Suprapubic skin (tissue), 4 donors: Measurements from ENCODE around the gene ATOH1.

ENCODE experiments used
- CTCF ChIP-seq, 2 donors: fragments of 200-600 bp in 1 of 2; fragments of 450-650 bp in 1 of 2; sonication (generic) in 1 of 2; IDR thresholded peaks; one replicate each; pipeline ENCODE4 v1.5.1; 2016 to 2019; ENCODE audit warnings: antibody characterized with exemption in 2 of 2, mild to moderate bottlenecking in 1 of 2, moderate library complexity in 1 of 2
- POLR2A ChIP-seq, 2 donors: fragments of 450-650 bp; IDR thresholded peaks; one replicate each; pipeline ENCODE4 v1.6.1; 2017; ENCODE audit warnings: antibody characterized with exemption in 2 of 2, mild to moderate bottlenecking in 2 of 2, moderate library complexity in 2 of 2
- POLR2AphosphoS5 ChIP-seq, 3 donors: sonication (generic); formaldehyde crosslinking; IDR thresholded peaks; one replicate each; pipeline ENCODE4 v1.6.1; 2017; ENCODE audit warnings: antibody characterized with exemption in 3 of 3

DNA sequence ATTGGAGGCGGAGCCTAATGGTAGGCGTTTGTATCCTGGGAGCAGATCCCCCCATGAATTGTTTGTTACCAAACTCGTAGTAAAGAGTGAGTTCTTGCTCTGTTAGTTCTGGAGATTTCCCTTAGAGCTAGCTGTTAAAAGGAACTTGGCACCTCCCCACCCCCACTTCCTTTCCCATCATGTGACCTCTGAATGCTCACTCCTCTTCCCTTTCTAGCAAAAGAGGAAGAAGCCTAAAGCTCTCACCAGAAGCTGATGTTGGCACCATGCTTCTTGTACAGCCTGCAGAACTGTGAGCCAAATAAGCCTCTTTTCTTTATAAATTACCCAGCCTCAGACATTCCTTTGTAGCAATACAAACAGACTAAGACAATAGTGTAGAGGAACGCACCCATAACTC lies 13.8 kb upstream of the ATOH1 start:
- no peak for TF ChIP-seq POLR2A (IDR thresholded peaks at IDR 0.05)
- no peak for TF ChIP-seq CTCF (IDR thresholded peaks at IDR 0.05)
- no peak for TF ChIP-seq POLR2AphosphoS5 (IDR thresholded peaks at IDR 0.05)
